PFSK-1 (cell line): ENCODE data around the gene OSBPL9.

Source experiments
- FOXP2 ChIP-seq: optimal IDR thresholded peaks from 2 replicates; pipeline ENCODE3; 2011; ENCODE audit warnings: borderline replicate concordance, control low read depth, inconsistent platforms; ENCODE audit not compliant: insufficient read depth; ENCODE audit errors: extremely low read length, extremely low read depth
- POLR2AphosphoS5 ChIP-seq: IDR thresholded peaks from 2 replicates; pipeline ENCODE4 v1.6.1; 2012; ENCODE audit warnings: low read depth, mild to moderate bottlenecking, control low read depth, low read length, moderate library complexity
- SIN3A ChIP-seq: IDR thresholded peaks from 2 replicates; pipeline ENCODE4 v1.6.1; 2012; ENCODE audit warnings: mild to moderate bottlenecking, low read length, moderate library complexity, borderline replicate concordance; ENCODE audit not compliant: insufficient read depth
- TAF1 ChIP-seq: IDR thresholded peaks from 2 replicates; pipeline ENCODE4 v1.6.1; 2012; ENCODE audit warnings: low read length, control low read depth, borderline replicate concordance; ENCODE audit not compliant: insufficient read depth
- TF ChIP-seq, protein P1 (sequence below), 2 experiments: IDR thresholded peaks; 2 replicates each; pipeline versions ENCODE4 v1.6.1 to v1.8.0; 2011 to 2012; ENCODE audit warnings: low read depth in 2 of 2, low read length in 2 of 2, control low read depth in 1 of 2, inconsistent platforms in 1 of 2, mild to moderate bottlenecking in 1 of 2, moderate library complexity in 1 of 2; ENCODE audit not compliant: insufficient read depth in 1 of 2

The OSBPL9 gene

DNA sequence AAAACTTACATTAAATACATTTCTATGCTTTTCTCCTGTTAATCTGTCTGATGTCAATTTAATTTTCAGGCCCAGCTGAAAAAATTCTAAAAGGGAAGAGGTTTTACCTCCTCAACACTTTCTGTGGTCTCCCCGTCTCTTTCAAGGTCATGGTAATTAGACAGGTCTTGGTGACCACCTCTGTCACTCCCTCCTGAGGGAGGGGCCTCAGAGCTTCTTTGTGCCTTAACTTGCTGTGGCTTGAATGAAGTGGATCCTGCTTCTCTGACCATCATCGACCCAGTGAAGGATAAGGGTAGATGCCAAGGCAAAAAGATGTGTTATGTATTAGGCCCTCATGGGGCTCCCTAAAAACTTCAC, 40.8 kb upstream of the OSBPL9 start:
- TF ChIP-seq, protein P1, sequence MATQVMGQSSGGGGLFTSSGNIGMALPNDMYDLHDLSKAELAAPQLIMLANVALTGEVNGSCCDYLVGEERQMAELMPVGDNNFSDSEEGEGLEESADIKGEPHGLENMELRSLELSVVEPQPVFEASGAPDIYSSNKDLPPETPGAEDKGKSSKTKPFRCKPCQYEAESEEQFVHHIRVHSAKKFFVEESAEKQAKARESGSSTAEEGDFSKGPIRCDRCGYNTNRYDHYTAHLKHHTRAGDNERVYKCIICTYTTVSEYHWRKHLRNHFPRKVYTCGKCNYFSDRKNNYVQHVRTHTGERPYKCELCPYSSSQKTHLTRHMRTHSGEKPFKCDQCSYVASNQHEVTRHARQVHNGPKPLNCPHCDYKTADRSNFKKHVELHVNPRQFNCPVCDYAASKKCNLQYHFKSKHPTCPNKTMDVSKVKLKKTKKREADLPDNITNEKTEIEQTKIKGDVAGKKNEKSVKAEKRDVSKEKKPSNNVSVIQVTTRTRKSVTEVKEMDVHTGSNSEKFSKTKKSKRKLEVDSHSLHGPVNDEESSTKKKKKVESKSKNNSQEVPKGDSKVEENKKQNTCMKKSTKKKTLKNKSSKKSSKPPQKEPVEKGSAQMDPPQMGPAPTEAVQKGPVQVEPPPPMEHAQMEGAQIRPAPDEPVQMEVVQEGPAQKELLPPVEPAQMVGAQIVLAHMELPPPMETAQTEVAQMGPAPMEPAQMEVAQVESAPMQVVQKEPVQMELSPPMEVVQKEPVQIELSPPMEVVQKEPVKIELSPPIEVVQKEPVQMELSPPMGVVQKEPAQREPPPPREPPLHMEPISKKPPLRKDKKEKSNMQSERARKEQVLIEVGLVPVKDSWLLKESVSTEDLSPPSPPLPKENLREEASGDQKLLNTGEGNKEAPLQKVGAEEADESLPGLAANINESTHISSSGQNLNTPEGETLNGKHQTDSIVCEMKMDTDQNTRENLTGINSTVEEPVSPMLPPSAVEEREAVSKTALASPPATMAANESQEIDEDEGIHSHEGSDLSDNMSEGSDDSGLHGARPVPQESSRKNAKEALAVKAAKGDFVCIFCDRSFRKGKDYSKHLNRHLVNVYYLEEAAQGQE (IDR thresholded peaks at IDR 0.05; ENCODE audit: insufficient read depth in 1 of 2, low read depth in 2 of 2, low read length in 2 of 2): no peak
- TF ChIP-seq SIN3A: no peak
- TF ChIP-seq TAF1: no peak
- no peak for TF ChIP-seq POLR2AphosphoS5
- no peak for TF ChIP-seq FOXP2

DNA sequence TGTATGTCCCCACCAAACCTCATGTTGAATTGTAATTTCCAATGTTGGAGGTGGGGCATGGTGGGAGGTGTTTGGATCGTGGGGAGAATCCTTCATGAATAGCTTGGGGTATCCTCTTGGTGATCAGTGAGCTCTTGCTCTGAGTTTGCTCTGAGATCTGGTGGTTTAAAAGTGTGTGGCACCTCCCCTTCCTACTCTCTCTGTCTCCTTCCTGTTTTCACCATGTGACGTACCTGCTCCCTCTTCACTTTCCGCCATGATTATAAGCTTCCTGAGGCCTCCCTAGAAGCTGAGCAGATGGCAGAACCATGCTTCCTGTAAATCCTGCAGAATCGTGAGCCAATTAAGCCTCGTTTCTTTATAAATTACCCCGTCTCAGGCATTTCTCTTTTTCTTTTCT, 40.0 kb upstream of the OSBPL9 start:
- no peak for TF ChIP-seq FOXP2
- TF ChIP-seq POLR2AphosphoS5: no peak
- TF ChIP-seq, protein P1 (IDR thresholded peaks at IDR 0.05; ENCODE audit: insufficient read depth in 1 of 2, low read depth in 2 of 2, low read length in 2 of 2): no peak
- no peak for TF ChIP-seq SIN3A
- TF ChIP-seq TAF1: no peak

DNA sequence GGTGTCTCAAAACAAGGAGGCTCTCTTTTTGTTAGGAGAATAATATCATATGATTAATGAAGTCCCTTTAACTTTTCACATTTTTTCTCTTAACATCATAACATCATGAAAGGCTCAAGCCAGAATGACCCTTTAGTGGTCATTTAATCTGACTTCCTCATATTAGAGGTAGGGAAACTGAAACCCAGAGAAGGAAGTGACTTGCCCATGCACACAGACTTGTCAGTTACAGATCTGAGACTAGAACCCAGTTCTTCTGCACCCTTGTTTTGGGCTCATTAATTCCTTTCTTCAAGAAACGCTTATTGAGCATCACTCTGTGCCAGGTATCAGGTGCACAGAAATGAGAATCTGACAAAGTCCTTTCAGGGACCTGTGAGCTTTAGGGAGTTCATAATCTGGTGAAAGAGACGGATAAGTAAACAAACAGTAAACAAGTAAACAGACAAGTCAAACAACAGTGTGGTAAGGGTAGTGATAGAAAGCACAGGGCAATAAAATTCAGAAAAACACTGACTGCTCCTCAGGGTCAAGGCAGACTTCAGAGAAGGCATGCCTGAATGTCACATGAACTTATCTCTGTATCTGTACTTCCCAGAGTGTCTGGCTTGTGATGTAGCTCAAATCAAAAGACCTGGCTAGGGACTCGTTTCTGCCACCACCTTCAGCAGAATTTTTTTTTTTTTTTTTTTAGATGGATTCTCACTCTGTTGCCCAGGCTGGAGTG, 38.3 kb upstream of the OSBPL9 start:
- TF ChIP-seq, protein P1 (IDR thresholded peaks at IDR 0.05; ENCODE audit: insufficient read depth in 1 of 2, low read depth in 2 of 2, low read length in 2 of 2): no peak
- TF ChIP-seq SIN3A (no peak), POLR2AphosphoS5 (no peak), TAF1 (no peak), FOXP2 (no peak)

DNA sequence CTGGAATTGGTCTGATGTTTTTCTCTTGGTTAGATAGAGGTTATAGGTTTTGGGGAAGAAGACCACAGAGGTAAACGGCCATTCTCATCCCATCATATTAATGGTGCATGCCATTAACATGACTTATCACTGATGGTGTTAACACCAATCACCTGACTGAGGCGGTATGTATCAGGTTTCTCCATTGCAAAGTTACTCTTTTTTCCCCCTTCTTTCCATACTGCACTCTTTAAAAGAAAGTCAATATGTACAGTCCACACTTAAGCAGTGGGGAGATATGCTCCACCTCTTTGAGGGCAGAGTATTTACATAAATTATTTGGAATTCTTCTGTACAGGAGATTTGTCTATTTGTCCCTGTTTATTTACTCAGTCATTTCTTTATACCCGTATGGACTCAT, 35.7 kb upstream of the OSBPL9 start:
- TF ChIP-seq FOXP2 (no peak), TAF1 (no peak), SIN3A (no peak), POLR2AphosphoS5 (no peak)
- TF ChIP-seq, protein P1 (IDR thresholded peaks at IDR 0.05; ENCODE audit: insufficient read depth in 1 of 2, low read depth in 2 of 2, low read length in 2 of 2): no peak

DNA sequence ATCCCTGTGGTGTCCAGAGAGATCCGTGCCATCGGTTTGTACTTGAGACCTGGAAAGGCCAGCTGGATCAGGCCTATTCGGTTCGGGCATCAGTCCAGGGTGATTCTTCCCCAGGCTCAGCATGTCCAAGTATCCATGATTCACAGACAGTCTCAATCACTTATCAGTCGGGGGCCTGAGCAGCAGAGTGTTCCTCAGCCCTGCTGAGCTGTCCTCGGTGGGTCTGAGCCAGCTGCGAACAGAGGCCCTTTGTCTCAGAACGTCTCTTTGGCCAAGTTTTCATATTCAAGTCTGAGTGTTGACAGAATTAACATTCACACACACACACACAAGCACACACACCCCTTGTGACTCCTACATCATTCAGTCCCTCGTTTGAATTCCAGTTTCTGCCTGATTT, 33.4 kb upstream of the OSBPL9 start:
- no peak for TF ChIP-seq FOXP2
